Vagina (tissue), 2 donors: Measurements from ENCODE around the gene NAV2. TPM values are rescaled to one million over a fixed set of nuclear protein-coding genes. Genes with fewer than 3 reads are reported as not detected.
A peak's percentile ranks its signal among the peaks of the same experiment; 100 is the strongest.

Experiments used
- DNase-seq, 2 donors: peaks; one replicate each; pipeline ENCODE4 v3.0.0-alpha.2; 2017; ENCODE audit errors: extremely low spot score in 2 of 2
- H3K27ac ChIP-seq: fragments of 200-600 bp; sonication (generic); one replicate; pipeline ENCODE4 v1.5.1; 2019
- H3K27me3 ChIP-seq: fragments of 200-600 bp; sonication (generic); one replicate; pipeline ENCODE4 v1.5.1; 2019
- H3K36me3 ChIP-seq, 2 donors: fragments of 200-600 bp; sonication (generic); one replicate each; pipeline ENCODE4 v1.5.1; 2017 to 2019
- H3K4me1 ChIP-seq: fragments of 200-600 bp; sonication (generic); one replicate; pipeline ENCODE4 v1.5.1; 2019
- H3K4me3 ChIP-seq, 2 donors: fragments of 200-600 bp; sonication (generic); 1 replicate in 1 of 2; 2 replicates in 1 of 2; pipeline ENCODE4 v1.5.1; 2016 to 2019
- H3K9me3 ChIP-seq: fragments of 200-600 bp; sonication (generic); one replicate; pipeline ENCODE4 v1.5.1; 2019
- POLR2A ChIP-seq, 2 donors: fragments of 450-650 bp; IDR thresholded peaks; one replicate each; pipeline ENCODE4 v1.6.1; 2017; ENCODE audit warnings: antibody characterized with exemption in 2 of 2, mild to moderate bottlenecking in 2 of 2, moderate library complexity in 2 of 2
- POLR2AphosphoS5 ChIP-seq, 2 donors: sonication (generic); formaldehyde crosslinking; IDR thresholded peaks; one replicate each; pipeline ENCODE4 v1.9.0; 2017; ENCODE audit warnings: antibody characterized with exemption in 2 of 2, mild to moderate bottlenecking in 2 of 2, low read depth in 1 of 2; ENCODE audit not compliant: insufficient read depth in 1 of 2
- intact Hi-C: fragments of 100-400 bp; cut with DNase I; formaldehyde crosslinking; loops from one replicate; pipeline ENCODE4 v1.15.1; 2023
- total RNA-seq: library from RNA; depleted of rRNA; stranded (reverse); fragments of >200 nt; gene quantifications from one replicate; pipeline ENCODE4 v1.2.3, GENCODE V29; 2016
- TF ChIP-seq, protein P1 (sequence below), 3 experiments: fragments of 450-650 bp in 2 of 3; fragments of 200-600 bp in 1 of 3; sonication (generic) in 1 of 3; IDR thresholded peaks; one replicate each; pipeline ENCODE4 v1.5.1; 2017 to 2019; ENCODE audit warnings: antibody characterized with exemption in 3 of 3, mild to moderate bottlenecking in 2 of 3, moderate library complexity in 2 of 3

NAV2 gene
- total RNA-seq, 1 donor from 2014 or later, result 25.3 TPM

- H3K9me3 ChIP-seq, result no peaks in the 10 kb centered on the region
- TF ChIP-seq, protein P1, sequence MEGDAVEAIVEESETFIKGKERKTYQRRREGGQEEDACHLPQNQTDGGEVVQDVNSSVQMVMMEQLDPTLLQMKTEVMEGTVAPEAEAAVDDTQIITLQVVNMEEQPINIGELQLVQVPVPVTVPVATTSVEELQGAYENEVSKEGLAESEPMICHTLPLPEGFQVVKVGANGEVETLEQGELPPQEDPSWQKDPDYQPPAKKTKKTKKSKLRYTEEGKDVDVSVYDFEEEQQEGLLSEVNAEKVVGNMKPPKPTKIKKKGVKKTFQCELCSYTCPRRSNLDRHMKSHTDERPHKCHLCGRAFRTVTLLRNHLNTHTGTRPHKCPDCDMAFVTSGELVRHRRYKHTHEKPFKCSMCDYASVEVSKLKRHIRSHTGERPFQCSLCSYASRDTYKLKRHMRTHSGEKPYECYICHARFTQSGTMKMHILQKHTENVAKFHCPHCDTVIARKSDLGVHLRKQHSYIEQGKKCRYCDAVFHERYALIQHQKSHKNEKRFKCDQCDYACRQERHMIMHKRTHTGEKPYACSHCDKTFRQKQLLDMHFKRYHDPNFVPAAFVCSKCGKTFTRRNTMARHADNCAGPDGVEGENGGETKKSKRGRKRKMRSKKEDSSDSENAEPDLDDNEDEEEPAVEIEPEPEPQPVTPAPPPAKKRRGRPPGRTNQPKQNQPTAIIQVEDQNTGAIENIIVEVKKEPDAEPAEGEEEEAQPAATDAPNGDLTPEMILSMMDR (IDR thresholded peaks at IDR 0.05), result no peak
- TF ChIP-seq POLR2A (IDR thresholded peaks at IDR 0.05) (no peak), POLR2AphosphoS5 (IDR thresholded peaks at IDR 0.05; ENCODE audit: insufficient read depth in 1 of 2, low read depth in 1 of 2) (no peak)
- no peak overlapping the region for H3K27ac ChIP-seq
- H3K4me3 ChIP-seq, result no peak overlapping the region
- intact Hi-C loops, result no loop called here
- peaks cover 11% of the 10 kb centered on the region for H3K4me1 ChIP-seq
- no peaks in the 10 kb centered on the region for H3K27me3 ChIP-seq
- no peaks in the 10 kb centered on the region for H3K36me3 ChIP-seq
- DNase-seq, result no peak
These were observed 205.8 kb downstream of the NAV2 start for GRCh38 chr11:19918302-19919049.

DNA sequence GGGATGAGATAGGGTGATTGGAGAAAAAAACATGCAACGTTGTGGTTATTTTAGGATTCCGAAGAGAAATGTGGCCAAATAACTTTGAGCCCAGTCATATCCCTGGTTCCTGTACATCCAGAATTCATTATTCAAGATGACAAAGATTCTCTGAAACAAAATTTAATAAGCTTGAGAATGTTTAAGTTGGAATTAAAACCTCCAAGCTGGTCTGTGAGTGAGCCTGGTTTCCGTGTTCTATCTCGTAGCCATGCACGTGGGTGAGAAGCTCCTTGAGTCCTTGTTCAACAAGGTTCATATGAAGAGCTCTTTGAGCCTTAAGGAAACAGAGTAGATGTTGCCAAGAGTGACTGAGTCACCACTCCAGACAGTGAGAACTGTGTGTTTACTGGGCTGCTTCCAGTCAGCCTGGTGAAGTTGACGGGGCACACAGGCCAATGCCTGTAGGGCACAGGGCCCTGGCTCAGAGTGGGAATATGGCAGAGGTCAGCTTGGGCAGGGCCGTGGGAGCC, 206.5 kb downstream of the NAV2 start:
- H3K36me3 ChIP-seq, result no peaks in the 10 kb centered on the region
- H3K4me3 ChIP-seq, result no peak overlapping the region
- H3K27ac ChIP-seq, result no peak overlapping the region
- no peaks in the 10 kb centered on the region for H3K9me3 ChIP-seq
- peak in 1 of 2 donors; percentile 65 for TF ChIP-seq POLR2AphosphoS5 (IDR thresholded peaks at IDR 0.05; ENCODE audit: insufficient read depth in 1 of 2, low read depth in 1 of 2)
- TF ChIP-seq POLR2A (IDR thresholded peaks at IDR 0.05), result no peak
- TF ChIP-seq, protein P1 (IDR thresholded peaks at IDR 0.05), result no peak
- intact Hi-C loops, result no loop called here
- peak in 1 of 2 donors; percentile 58 for DNase-seq
- peaks cover 11% of the 10 kb centered on the region for H3K4me1 ChIP-seq
- no peaks in the 10 kb centered on the region for H3K27me3 ChIP-seq

- intact Hi-C loops, result no loop called here
- no peak for DNase-seq
- no peak overlapping the region for H3K4me3 ChIP-seq
- H3K9me3 ChIP-seq, result no peaks in the 10 kb centered on the region
- no peak overlapping the region for H3K27ac ChIP-seq
- no peak for TF ChIP-seq POLR2AphosphoS5 (IDR thresholded peaks at IDR 0.05; ENCODE audit: insufficient read depth in 1 of 2, low read depth in 1 of 2)
- TF ChIP-seq POLR2A (IDR thresholded peaks at IDR 0.05), result no peak
- TF ChIP-seq, protein P1 (IDR thresholded peaks at IDR 0.05), result no peak
- H3K27me3 ChIP-seq, result no peaks in the 10 kb centered on the region
- H3K4me1 ChIP-seq, result peaks cover 11% of the 10 kb centered on the region
- no peaks in the 10 kb centered on the region for H3K36me3 ChIP-seq
These were observed 208.3 kb downstream of the NAV2 start for GRCh38 chr11:19920982-19921381.

- H3K4me3 ChIP-seq, result no peak overlapping the region
- H3K9me3 ChIP-seq, result no peaks in the 10 kb centered on the region
- no peak overlapping the region for H3K27ac ChIP-seq
- DNase-seq, result peak in 1 of 2 donors; percentile 18
- H3K27me3 ChIP-seq, result no peaks in the 10 kb centered on the region
- intact Hi-C loops, result no loop called here
- no peaks in the 10 kb centered on the region for H3K36me3 ChIP-seq
- TF ChIP-seq POLR2A (IDR thresholded peaks at IDR 0.05), result no peak
- TF ChIP-seq, protein P1 (IDR thresholded peaks at IDR 0.05), result no peak
- peaks cover 11% of the 10 kb centered on the region for H3K4me1 ChIP-seq
These were observed 209.5 kb downstream of the NAV2 start for GRCh38 chr11:19921976-19922688.

DNA sequence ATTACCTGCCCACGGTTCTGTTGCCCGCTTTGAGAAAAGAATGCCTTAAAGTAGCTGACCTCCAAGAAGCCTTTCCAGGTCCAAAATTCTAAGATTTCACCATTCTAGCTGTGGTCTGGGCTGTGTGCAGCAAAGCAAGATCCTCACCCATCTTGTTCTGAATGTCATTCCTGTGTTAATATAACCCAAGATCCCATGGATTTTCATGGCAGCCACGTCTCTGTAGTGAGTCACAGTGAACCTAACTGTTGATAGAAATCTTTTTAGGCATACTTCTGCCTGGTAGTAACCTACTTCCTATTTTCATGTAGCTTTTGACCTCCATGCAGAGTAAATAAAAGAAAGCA, 210.0 kb downstream of the NAV2 start:
- peaks cover 11% of the 10 kb centered on the region for H3K4me1 ChIP-seq
- no peaks in the 10 kb centered on the region for H3K27me3 ChIP-seq
- TF ChIP-seq, protein P1 (IDR thresholded peaks at IDR 0.05), result no peak
- TF ChIP-seq POLR2A (IDR thresholded peaks at IDR 0.05) (no peak), POLR2AphosphoS5 (IDR thresholded peaks at IDR 0.05; ENCODE audit: insufficient read depth in 1 of 2, low read depth in 1 of 2) (no peak)
- intact Hi-C loops, result no loop called here
- H3K27ac ChIP-seq, result no peak overlapping the region
- H3K36me3 ChIP-seq, result no peaks in the 10 kb centered on the region
- H3K4me3 ChIP-seq, result no peak overlapping the region
- no peaks in the 10 kb centered on the region for H3K9me3 ChIP-seq
- peak in 1 of 2 donors; percentile 16 for DNase-seq
